HFFc6 (cell line): Measurements from ENCODE around the gene KRT3. TPM values are rescaled to one million over a fixed set of nuclear protein-coding genes. Genes with fewer than 3 reads are reported as not detected.

Source experiments
- DNase-seq: peaks from one replicate; pipeline ENCODE4 v3.0.0-alpha.2; 2018
- H3K27ac Mint-ChIP-seq: 2 replicates; pipeline ENCODE4 v1.8.0; 2020; ENCODE audit warnings: mild to moderate bottlenecking, mixed read lengths
- H3K27me3 Mint-ChIP-seq: 2 replicates; pipeline ENCODE4 v1.8.0; 2021; ENCODE audit warnings: mild to moderate bottlenecking, moderate library complexity, mixed read lengths; ENCODE audit not compliant: insufficient read depth
- H3K36me3 Mint-ChIP-seq: 2 replicates; pipeline ENCODE4 v1.8.0; 2021; ENCODE audit warnings: low read depth, mixed read lengths
- H3K4me1 Mint-ChIP-seq: 2 replicates; pipeline ENCODE4 v1.8.0; 2020; ENCODE audit warnings: low read depth, mixed read lengths
- H3K4me3 Mint-ChIP-seq: 2 replicates; pipeline ENCODE4 v1.8.0; 2020; ENCODE audit warnings: mild to moderate bottlenecking, moderate library complexity, mixed read lengths
- H3K9me3 Mint-ChIP-seq: 2 replicates; pipeline ENCODE4 v1.8.0; 2020; ENCODE audit warnings: mild to moderate bottlenecking, mixed read lengths
- CTCF ChIP-seq: fragments of 200-600 bp; sonication (generic); IDR thresholded peaks from 2 replicates; pipeline ENCODE4 v1.5.0; 2021; ENCODE audit warnings: antibody characterized with exemption, mild to moderate bottlenecking
- total RNA-seq, 6 experiments: library from RNA; stranded (reverse); fragmentation: NEBNext Ultra II Directional; extraction: Animal tissue kit (Norgen Biotek cat#: 25700); gene quantifications; 2 replicates in 1 of 6; 3 replicates in 5 of 6; pipeline ENCODE4 v1.2.3, GENCODE V29; 2021

KRT3 gene
- total RNA-seq, 6 experiments from 2014 or later: not detected

GRCh38 chr12:52799505-52800211 is 3.7 kb upstream of the KRT3 start:
- H3K4me3 Mint-ChIP-seq: no peak overlapping the region
- peaks cover 17% of the 10 kb centered on the region for H3K27me3 Mint-ChIP-seq
- DNase-seq: no peak
- H3K27ac Mint-ChIP-seq: peak overlapping the region; percentile 81
- TF ChIP-seq CTCF: no peak
- no peaks in the 10 kb centered on the region for H3K9me3 Mint-ChIP-seq
- H3K4me1 Mint-ChIP-seq: peaks cover 52% of the 10 kb centered on the region
- H3K36me3 Mint-ChIP-seq: no peaks in the 10 kb centered on the region

- Mint-ChIP-seq H3K4me3 (peak overlapping the region; percentile 64), H3K4me1 (peaks cover 60% of the 10 kb centered on the region), H3K9me3 (no peaks in the 10 kb centered on the region), H3K27me3 (peaks cover 13% of the 10 kb centered on the region), H3K27ac (peak overlapping the region; percentile 81), H3K36me3 (no peaks in the 10 kb centered on the region)
- TF ChIP-seq CTCF: no peak
- peak; percentile 57 for DNase-seq
These were observed 3.0 kb upstream of the KRT3 start for GRCh38 chr12:52798671-52799504.

GRCh38 chr12:52798003-52798670 is 2.2 kb upstream of the KRT3 start:
- Mint-ChIP-seq H3K4me1 (peaks cover 61% of the 10 kb centered on the region), H3K36me3 (no peaks in the 10 kb centered on the region), H3K27ac (peak overlapping the region; percentile 81), H3K9me3 (no peaks in the 10 kb centered on the region), H3K4me3 (peak overlapping the region; percentile 34), H3K27me3 (peaks cover 7% of the 10 kb centered on the region)
- peak; percentile 77 for DNase-seq
- TF ChIP-seq CTCF: no peak

- H3K27me3 Mint-ChIP-seq: peaks cover 10% of the 10 kb centered on the region
- no peak overlapping the region for H3K4me3 Mint-ChIP-seq
- H3K36me3 Mint-ChIP-seq: no peaks in the 10 kb centered on the region
- TF ChIP-seq CTCF: no peak
- no peaks in the 10 kb centered on the region for H3K9me3 Mint-ChIP-seq
- H3K27ac Mint-ChIP-seq: peak overlapping the region; percentile 81; the same call in 1 of the 2 replicates
- DNase-seq: no peak
- peaks cover 61% of the 10 kb centered on the region for H3K4me1 Mint-ChIP-seq
These were observed 1.6 kb upstream of the KRT3 start for GRCh38 chr12:52797529-52797894.

GRCh38 chr12:52796839-52797528 is 1.1 kb upstream of the KRT3 start:
- no peak overlapping the region for H3K4me3 Mint-ChIP-seq
- no peaks in the 10 kb centered on the region for H3K36me3 Mint-ChIP-seq
- no peak for TF ChIP-seq CTCF
- H3K4me1 Mint-ChIP-seq: peaks cover 61% of the 10 kb centered on the region
- H3K27me3 Mint-ChIP-seq: peaks cover 12% of the 10 kb centered on the region
- H3K9me3 Mint-ChIP-seq: no peaks in the 10 kb centered on the region
- no peak for DNase-seq
- H3K27ac Mint-ChIP-seq: no peak overlapping the region
